Lower leg skin (tissue), 3 donors: ENCODE results near the gene EIF3M.
"Not testable (repeated sequence)": the region's sequence is repeated elsewhere in the genome, so short reads cannot be mapped to it uniquely, and the experiment has no call there.

Source experiments
- CTCF ChIP-seq, 3 donors: fragments of 450-650 bp; IDR thresholded peaks; one replicate each; pipeline ENCODE4 v1.5.1; 2016; ENCODE audit warnings: antibody characterized with exemption in 3 of 3, mild to moderate bottlenecking in 3 of 3, moderate library complexity in 2 of 3
- POLR2A ChIP-seq, 2 donors: fragments of 450-650 bp; IDR thresholded peaks; one replicate each; pipeline ENCODE4 v1.6.1; 2016 to 2017; ENCODE audit warnings: antibody characterized with exemption in 2 of 2, mild to moderate bottlenecking in 1 of 2, moderate library complexity in 1 of 2

GRCh38 chr11:32596114-32596513 lies 12.5 kb downstream of the EIF3M start:
- TF ChIP-seq CTCF, POLR2A (IDR thresholded peaks at IDR 0.05): not testable (repeated sequence)
